Frontal cortex (tissue), 4 donors: ENCODE results near the gene ACOT6. TPM values are rescaled to one million over a fixed set of nuclear protein-coding genes. Genes with fewer than 3 reads are reported as not detected.
"Not testable (repeated sequence)": the region's sequence is repeated elsewhere in the genome, so short reads cannot be mapped to it uniquely, and the experiment has no call there.

Experiments used
- DNase-seq, 2 donors: peaks; one replicate each; pipeline ENCODE4 v3.0.0; 2012; ENCODE audit warnings: low spot score in 2 of 2
- FAIRE-seq: peaks from 2 replicates; lab custom pipeline; 2012; peaks lifted over from hg19 to GRCh38; lab: Jason Lieb, UNC
- total RNA-seq: library from RNA; depleted of rRNA; stranded (reverse); fragments of >200 nt; gene quantifications from one replicate; pipeline ENCODE4 v1.2.3, GENCODE V29; 2014
- donor health status: control.
- donor health status: control.
- donor health status: control.

ACOT6 gene, protein sequence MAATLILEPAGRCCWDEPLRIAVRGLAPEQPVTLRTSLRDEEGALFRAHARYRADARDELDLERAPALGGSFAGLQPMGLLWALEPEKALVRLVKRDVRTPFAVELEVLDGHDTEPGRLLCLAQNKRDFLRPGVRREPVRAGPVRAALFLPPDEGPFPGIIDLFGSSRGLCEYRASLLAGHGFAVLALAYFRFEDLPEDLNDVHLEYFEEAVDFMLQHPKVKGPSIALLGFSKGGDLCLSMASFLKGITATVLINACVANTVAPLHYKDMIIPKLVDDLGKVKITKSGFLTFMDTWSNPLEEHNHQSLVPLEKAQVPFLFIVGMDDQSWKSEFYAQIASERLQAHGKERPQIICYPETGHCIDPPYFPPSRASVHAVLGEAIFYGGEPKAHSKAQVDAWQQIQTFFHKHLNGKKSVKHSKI
- not detected for total RNA-seq

DNA sequence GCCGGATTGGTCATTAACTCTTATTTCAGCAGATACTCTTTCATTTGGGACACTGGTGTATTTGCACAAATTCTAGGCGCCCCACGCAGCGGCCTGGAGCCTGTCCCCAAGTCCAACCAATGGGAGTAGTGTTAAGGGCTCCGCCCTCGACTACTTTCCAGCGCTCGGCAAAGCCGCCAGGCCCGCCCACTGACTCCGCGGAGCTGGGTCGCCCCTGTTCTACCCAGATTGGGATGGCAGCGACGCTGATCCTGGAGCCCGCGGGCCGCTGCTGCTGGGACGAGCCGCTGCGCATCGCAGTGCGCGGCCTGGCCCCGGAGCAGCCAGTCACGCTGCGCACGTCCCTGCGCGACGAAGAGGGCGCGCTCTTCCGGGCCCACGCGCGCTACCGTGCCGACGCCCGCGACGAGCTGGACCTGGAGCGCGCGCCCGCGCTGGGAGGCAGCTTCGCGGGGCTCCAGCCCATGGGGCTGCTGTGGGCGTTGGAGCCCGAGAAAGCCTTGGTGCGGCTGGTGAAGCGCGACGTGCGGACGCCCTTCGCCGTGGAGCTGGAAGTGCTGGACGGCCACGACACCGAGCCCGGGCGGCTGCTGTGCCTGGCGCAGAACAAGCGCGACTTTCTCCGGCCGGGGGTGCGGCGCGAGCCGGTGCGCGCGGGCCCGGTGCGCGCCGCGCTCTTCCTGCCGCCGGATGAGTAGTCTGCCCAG lies at the start of gene ACOT6:
Gene ACOT6 (plus strand): TSS at position 179 of the 707 bp plus-strand sequence. CDS start 55 bp downstream, at position 234.
- no peak for FAIRE-seq
- peak; percentile 63 to 68 for DNase-seq

DNA sequence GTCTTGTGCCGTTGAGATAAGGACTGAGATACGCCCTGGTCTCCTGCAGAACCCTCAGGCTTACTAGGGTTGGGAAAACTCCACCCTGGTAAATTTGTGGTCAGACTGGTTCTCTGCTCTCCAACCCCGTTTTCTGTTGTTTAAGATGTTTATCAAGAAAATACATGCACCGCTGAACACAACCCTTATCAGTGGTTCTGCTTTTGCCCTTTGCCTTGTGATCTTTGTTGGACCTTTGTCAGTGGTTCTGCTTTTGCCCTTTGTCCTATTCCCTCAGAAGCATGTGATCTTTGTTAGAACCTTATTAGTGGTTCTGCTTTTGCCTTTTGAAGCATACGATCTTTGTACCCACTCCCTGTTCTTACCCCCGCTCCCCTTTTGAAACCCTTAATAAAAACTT lies 49.6 kb upstream of the ACOT6 start:
- not testable (repeated sequence) for DNase-seq, FAIRE-seq

DNA sequence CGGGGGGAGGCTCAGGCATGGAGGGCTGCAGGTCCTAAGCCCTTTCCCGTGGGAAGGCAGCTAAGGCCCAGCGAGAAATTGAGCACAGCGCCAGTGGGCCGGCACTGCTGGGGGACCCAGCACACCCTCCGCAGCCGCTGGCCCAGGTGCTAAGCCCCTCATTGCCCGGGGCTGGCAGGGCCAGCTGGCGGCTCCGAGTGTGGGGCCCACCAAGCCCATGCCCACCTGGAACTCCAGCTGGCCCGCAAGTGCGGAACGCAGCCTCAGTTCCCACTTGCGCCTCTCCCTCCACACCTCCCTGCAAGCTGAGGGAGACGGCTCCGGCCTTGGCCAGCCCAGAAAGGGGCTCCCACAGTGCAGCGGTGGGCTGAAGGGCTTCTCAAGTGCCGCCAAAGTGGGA lies 45.9 kb upstream of the ACOT6 start:
- FAIRE-seq, DNase-seq: not testable (repeated sequence)

DNA sequence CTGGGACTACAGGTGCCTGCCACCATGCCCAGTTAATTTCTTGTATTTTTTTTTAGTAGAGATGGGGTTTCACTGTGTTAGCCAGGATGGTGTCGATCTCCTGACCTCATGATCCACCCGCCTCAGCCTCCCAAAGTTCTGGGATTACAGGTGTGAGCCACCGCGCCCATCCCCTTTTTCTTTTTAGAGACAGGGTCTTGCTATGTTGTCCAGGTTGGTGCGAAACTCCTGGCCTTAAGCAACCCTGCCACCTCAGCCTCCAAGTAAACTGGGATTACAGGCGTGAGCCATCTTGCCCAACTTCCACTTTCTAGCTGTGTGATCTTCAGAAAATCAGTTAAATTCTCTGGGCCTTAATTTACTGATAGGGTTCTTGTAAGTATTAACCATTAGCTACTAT lies 45.4 kb upstream of the ACOT6 start:
- not testable (repeated sequence) for FAIRE-seq, DNase-seq

DNA sequence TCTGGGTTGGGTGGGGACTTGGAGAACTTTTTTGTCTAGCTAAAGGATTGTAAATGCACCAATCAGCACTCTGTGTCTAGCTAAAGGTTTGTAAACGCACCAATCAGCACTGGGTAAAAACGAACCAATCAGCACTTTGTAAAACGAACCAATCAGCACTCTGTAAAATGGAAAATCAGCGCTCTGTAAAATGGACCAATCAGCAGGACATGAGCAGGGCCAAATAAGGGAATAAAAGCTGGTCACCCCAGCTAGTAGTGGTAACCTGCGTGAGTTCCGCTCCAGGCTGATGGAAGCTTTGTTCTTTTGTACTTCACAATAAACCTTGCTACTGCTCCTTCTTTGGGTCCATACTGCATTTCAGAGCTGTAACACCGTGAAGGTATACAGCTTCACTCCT lies 45.0 kb upstream of the ACOT6 start:
- no peak for DNase-seq
- FAIRE-seq = no peak

DNA sequence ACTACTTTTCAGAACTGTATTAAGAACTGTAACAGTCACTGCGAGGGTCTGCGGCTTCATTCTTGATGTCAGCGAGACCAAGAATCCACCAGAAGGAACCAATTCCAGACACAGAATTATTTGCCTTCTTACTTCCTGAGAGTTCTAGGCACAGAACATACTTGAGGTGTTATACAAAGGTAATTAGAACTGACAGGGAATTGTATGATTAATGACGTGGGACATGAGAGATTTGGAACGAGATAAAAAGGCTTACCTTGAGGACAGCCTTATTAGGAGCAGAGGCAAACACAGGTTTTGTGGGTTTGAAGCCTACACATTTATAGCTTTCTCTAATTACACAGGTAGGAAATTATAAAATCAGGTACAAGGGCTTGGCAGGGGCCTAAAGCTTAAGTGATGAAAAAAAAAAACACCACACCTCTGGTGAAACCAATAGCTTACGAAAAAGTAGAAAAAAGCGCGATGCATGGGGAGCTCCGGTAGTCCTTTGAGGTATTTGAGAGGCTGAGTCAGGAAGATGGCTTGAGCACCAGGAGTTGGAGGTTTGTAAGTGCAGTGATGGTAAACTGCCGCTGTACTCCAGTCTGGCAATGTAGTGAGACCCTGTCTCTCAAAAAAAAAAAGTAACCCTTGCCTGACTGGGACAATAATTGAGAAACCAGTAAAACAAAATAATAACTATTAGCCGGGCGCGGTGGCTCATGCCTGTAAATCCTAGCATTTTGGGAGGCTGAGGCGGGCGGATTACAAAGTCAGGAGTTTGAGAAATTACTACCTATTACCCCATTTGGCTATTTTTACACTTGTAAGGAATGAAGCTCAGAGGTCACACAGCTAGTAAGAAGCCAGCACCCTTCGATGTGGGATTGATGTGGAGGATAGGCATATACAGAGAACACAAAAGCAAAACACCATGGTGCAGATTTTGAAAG lies 44.1 kb upstream of the ACOT6 start:
- FAIRE-seq (no peak), DNase-seq (no peak)

DNA sequence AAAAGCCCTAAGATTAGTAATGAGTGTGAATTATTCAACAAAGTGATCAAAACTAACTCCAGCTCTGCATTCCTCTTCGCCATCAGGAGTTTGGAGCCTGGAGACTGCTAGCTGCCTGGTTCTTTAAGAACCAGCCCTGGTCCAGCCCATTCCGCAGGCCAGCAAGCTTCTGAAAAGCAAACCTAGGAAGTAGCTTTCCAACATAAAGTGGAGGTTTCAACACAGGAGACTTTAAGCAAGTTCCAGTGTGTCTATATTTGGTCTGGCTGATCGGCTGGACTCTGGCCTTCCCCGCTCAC lies 43.5 kb upstream of the ACOT6 start:
- not testable (repeated sequence) for DNase-seq, FAIRE-seq

DNA sequence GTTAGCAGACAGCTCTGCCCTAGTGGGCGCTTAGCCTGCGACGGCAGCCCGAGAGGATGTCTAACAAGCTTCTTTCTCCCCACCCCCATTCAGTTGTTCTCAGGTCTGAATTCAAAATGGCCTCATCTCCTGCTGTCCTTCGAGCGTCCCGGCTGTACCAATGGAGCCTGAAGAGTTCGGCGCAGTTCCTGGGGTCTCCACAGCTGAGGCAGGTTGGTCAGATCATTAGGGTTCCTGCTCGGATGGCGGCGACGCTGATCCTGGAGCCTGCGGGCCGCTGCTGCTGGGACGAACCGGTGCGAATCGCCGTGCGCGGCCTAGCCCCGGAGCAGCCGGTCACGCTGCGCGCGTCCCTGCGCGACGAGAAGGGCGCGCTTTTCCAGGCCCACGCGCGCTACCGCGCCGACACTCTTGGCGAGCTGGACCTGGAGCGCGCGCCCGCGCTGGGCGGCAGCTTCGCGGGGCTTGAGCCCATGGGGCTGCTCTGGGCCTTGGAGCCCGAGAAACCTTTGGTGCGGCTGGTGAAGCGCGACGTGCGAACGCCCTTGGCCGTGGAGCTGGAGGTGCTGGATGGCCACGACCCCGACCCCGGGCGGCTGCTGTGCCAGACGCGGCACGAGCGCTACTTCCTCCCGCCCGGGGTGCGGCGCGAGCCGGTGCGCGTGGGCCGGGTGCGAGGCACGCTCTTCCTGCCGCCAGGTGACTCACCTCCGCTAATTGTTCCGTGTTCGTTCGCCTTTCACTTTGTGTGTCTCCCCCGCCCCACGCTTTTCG lies 42.9 kb upstream of the ACOT6 start, which contains the start of gene ACOT2:
Gene ACOT2 (plus strand): TSS at position 29 of the 774 bp plus-strand sequence. CDS start 28 bp downstream, at position 57.
- peak; percentile 68 to 76 for DNase-seq
- not testable (repeated sequence) for FAIRE-seq

DNA sequence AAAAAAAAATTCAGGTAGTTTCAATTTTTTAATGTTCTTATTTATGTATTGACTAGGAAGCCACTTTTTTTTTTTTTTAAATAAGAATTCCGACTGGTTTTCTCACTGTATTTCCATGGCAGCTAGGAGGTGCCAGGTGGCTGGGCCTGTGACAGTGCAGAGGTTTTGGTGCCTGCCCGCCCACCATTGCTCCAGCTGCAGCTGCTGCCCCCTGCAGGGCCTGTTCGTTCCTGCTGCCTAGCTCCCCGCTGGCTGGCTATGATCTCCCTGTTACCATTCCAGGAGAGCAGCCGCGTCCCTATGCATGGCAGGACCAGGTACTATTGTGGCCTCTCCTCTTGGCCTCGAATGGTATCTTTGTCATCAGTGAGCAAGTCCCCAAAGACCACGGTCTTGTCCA lies 41.4 kb upstream of the ACOT6 start:
- FAIRE-seq, DNase-seq: not testable (repeated sequence)

DNA sequence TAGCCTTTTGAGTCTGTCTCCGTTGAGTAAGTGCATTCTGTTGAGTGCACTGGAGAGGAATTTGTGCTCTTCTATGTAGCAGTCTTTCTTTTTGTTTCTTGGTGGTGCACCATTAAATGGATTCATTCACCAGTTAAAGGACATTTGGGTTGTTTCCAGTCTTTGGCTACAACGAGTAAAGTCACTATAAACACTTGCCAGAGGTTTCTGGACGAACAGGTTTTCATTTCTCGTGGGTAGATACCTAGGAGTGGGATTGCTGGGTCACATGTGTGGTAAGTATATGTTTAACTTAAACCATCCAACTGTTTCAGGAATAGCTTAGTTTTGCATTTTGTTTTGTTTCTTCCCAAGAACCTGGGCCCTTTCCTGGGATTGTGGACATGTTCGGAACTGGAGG lies 39.3 kb upstream of the ACOT6 start:
- FAIRE-seq, DNase-seq: not testable (repeated sequence)

DNA sequence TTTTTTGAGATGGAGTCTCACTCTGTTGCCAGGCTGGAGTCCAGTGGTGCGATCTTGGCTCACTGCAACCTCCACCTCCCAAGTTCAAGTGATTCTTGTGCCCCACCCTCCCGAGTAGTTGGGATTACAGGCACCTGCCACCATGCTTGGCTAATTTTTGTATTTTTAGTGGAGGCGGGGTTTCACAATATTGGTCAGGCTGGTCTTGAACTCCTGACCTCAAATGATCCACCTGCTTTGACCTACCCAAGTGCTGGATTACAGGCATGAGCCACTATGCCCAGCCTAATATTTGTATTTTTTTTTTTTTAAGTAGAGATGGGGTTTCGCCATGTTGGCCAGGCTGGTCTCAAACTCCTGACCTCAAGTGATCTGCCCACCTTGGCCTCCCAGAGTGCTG lies 38.6 kb upstream of the ACOT6 start:
- not testable (repeated sequence) for FAIRE-seq, DNase-seq

DNA sequence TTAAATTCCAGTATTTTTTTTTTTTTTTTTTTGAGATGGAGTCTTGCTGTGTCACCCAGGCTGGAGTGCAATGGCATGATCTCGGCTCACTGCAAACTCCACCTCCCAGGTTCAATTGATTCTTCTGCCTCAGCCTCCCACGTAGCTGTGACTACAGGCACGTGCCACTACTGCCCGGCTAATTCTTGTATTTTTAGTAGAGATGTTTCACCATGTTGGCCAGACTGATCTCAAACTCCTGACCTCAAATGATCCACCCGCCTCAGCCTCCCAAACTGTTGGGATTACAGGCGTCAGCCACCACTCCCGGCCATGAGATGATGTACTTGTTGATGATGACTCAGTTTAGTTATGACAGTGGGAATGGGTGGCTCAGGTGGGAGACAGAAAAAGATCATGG lies 38.1 kb upstream of the ACOT6 start:
- not testable (repeated sequence) for DNase-seq, FAIRE-seq

DNA sequence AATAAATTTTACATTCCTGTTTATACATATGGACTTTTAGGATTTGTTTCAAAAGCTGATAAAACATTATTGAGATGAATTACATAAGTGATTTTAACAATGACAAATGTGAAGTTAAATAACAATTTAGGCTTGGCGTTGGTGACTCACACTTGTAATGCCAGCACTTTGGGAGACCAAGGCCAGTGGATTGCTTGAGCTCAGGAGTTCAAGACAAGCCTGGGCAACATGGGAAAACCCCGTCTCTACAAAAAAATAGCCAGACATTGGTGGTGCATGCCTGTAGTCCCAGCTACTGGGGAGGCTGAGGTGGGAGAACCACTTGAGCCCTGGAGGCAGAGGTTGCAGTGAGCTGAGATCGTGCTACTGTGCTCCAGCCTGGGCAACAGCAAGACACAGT lies 35.9 kb upstream of the ACOT6 start:
- FAIRE-seq = no peak
- DNase-seq = no peak

DNA sequence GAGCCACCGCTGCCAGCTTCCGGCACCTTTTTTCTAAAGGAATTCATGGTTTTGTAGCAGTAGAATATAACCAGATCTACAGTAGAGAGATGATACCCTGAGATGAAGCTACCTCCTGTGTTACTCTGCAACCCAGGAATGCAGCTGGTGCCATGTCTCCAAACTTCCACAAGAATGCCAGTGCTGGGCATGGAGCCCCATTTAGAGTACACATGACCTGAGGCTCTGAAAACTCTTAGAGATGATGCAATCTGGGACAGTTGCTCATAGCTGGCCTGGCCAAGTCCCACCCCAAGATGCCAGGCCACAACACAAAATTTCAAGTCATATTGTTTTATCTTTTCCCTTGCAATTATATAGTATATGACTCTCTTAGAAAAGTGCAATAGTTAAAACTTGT lies 35.1 kb upstream of the ACOT6 start:
- DNase-seq, FAIRE-seq: not testable (repeated sequence)

DNA sequence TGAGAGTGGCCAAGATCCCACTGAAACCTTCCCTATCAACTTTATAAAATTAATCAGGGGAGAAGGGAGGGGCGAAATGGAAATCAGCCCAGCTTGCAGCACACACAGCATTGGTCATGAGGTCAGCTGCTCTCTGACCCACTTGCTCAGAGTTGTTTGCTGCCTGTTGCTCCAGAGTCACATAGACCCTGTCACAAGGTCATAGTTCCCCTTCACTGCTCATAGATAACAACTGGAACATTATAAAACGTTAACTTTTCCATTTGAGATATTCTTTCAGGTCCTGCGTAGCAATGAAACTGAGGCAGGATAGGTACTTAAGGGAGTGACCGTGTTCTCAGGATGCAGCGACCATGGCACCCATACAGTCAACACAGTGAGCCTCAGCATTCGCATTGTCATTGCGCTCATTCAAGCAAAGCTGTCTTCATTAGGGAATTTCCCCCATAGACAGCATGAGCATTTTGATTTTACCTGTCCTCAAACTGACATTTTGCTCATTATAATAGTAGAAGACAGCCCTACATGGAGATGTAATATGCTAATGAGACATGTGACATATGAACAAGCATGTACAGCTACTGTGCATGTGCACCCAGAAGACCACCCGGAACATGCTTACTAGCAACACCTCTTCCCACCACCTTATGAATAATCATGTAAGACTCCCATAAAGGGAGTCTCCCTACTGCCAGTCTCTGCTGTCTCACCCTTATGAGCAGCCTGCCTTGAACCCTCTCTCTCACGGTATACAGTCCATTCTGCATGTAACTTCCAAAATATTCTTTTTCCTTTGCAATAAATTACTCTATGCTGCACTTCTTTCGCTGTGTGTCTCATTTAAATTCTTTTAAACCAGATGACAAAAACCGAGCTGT lies 30.0 kb upstream of the ACOT6 start:
- not testable (repeated sequence) for DNase-seq, FAIRE-seq

DNA sequence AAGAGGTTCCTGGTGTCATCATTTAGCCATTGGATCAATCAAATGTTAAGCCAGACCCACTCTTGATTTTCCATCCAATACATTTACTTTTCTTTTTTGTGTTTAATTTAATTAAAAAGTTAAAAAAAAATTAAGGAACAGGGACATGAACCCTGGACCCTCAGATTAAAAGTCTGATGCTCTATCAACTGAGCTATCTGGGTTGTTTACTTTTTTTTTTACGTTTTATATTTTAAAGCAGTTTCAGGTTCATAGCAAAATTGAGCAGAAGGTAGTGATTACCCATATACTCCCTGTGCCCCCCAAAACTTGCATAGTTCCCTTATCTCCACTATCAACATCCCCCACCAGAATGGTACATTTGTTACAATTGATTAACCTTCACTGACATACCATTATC lies 23.6 kb upstream of the ACOT6 start:
- DNase-seq (no peak), FAIRE-seq (no peak)

DNA sequence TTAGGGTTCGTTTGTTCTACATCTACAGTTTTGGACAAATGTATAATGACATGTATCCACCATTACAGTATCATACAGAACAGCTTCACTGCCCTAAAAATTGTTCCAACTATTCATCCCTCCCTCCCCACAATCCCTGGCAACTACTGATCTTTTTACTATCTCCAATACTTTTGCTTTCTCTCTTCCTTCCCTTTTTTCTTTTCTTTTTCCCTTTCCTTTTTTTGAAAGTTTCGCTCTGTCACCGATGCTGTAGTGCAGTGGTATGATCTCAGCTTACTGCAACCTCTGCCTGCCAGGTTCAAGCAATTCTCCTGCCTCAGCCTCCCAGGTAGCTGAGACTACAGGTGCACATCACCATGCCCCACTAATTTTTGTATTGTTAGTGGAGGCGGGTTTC lies 23.2 kb upstream of the ACOT6 start:
- no peak for FAIRE-seq
- DNase-seq = no peak

DNA sequence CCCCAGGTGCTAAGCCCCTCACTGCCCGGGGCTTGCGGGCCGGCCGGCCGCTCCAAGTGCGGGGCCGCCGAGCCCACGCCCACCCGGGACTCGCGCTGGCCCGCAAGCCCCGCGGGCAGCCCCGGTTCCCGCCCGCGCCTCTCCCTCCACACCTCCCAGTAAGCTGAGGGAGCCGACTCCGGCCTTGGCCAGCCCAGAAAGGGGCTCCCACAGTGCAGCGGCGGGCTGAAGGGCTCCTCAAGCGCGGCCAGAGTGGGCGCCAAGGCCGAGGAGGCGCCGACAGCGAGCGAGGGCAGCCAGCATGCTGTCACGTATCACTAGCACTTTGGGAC lies 21.7 kb upstream of the ACOT6 start:
- DNase-seq, FAIRE-seq: not testable (repeated sequence)
